NCI-H1417 (cell line): ENCODE measurements around the gene TMEM131L.
A peak's percentile ranks its signal among the peaks of the same experiment; 100 is the strongest.
"Not testable (repeated sequence)": the region's sequence is repeated elsewhere in the genome, so short reads cannot be mapped to it uniquely, and the experiment has no call there.

Source experiments
- DNase-seq, 3 experiments: peaks; one replicate each; lab custom pipeline; 2025; lab: John Stamatoyannopoulos, UW

The TMEM131L gene

DNA sequence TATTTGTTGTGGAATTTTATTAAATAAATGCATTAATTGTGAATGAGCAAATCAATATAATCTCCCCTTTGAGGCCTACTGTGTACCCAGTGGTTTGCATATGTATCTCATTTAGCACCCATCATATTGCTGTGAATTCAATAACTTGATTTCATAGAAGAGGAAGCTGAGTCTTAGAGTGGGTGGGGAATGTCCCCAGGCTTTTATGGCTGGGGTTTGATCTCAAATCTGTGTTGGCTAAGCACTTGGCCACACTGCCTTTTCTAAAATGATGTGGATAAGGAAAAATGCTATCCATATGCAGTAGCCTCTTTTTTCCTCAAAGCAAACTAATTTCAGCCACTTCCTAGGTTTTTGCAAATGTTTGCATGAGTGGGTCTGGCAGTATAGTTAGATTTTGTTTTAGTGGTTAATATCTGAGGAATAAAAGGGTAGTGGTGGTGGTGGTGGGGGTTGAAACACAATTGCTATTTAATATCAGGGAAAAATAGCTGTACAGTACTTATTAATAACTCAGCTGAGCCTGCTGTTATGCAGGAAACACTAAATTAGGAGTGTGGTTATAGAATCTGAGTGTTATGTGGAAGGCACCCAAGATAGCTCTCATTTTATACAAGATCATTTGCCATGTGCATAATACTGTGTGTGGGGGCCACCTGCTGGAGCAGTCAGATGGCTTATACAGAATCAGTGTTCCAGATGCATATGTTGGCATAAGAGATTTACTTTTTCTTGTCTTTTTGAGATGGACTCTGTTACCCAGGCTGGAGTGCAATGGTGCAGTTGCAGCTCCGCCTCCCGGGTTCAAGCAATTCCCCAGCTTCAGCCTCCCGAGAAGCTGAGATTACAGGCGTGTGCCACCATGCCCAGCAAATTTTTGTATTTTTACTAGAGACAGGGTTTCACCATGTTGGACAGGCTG is 108.0 kb downstream of the TMEM131L start:
- DNase-seq = peak in 2 of 3 experiments; percentile 28 to 69

- no peak for DNase-seq
These were observed 110.2 kb downstream of the TMEM131L start for GRCh38 chr4:153576443-153576774.

- DNase-seq = no peak
These were observed 110.9 kb downstream of the TMEM131L start for GRCh38 chr4:153577053-153577452.

DNA sequence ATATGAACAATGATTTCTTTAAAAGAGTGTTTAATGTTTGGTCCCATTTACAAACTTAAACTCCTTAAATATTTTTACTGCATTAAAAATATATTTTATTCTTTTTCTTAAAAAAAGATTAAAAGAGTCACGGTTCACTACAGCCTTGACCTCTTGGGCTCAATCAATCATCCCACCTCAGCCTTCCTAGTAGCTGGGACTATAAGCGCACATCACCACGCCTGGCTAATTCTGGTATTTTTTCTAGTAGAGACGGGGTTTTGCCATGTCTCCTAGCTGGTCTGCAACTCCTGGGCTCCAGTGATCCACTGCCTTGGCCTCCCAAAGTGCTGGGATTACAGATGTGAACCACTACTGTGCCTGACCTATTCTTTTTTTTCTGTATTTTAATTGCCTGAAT is 113.2 kb downstream of the TMEM131L start:
- DNase-seq = no peak

DNA sequence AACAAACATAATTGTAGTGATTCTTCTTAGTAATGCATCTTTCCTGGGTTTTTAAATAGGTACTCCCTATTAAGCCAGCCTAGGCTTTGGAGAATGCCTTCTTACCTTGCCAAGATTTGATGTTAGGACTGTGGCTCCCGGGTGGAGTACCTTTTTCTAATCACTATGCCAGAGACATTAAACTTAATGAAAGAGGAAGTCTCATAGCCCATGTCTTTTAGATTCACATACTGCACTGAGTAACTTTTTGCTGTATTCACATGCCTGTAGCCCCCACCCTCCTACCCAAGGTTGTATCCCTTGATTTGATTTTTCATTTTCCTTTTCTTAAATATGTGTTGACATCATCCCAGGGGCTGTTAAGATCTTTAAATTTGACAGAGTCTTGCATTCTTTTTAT is 113.7 kb downstream of the TMEM131L start:
- DNase-seq = no peak

DNA sequence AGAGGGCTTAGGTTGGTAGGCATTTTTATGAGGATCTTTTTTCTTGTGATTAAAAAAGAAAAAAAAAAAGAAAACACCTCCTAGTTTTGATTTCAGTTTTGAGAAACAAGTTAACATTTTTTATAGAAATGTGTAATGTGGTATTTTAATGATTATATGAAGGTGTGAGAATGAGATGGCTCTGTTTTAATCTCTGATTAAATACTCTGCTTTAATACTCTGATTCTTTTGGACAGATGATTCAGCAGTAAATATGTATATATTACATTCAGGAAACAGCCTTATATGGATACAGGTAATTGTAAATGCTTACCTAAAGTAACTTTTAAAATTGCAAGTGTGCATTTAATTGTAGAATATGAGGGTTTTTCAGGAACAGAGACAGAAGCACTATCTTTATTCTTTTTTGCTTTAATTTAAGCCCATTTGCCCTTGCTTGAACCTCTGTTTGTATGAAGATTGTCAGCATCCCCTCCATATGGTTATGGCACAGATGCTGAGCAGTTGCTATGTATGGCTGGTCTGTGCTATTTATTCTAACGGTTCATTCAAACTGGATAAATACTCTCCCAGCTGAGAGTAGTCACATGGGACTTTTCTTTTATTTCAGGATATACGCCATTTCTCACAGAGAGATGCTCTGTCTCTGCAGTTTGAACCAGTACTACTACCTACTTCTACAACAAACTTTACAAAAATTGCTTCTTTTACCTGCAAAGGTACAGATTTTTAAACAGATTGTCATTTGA is 117.0 kb downstream of the TMEM131L start:
- no peak for DNase-seq

DNA sequence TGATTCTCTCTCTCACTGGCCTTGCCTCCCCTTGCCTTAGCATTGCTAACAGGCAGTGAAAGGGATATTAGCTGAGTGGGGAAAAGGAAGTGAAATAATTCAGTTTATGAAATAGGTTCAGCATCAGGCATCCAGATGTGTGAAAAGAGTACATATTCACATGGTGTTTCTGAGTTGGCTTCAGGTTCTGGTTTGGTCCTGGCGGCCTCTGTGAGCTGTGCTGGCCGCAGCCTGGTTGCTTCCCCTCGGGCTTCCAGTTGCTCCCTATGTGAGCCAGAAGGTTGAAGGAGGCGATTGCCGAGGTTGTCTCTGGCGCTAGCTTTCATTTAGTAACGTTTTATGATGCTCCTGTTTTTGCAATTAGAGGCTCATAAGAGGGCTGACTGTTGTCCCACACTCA is 118.9 kb downstream of the TMEM131L start:
- no peak for DNase-seq

DNA sequence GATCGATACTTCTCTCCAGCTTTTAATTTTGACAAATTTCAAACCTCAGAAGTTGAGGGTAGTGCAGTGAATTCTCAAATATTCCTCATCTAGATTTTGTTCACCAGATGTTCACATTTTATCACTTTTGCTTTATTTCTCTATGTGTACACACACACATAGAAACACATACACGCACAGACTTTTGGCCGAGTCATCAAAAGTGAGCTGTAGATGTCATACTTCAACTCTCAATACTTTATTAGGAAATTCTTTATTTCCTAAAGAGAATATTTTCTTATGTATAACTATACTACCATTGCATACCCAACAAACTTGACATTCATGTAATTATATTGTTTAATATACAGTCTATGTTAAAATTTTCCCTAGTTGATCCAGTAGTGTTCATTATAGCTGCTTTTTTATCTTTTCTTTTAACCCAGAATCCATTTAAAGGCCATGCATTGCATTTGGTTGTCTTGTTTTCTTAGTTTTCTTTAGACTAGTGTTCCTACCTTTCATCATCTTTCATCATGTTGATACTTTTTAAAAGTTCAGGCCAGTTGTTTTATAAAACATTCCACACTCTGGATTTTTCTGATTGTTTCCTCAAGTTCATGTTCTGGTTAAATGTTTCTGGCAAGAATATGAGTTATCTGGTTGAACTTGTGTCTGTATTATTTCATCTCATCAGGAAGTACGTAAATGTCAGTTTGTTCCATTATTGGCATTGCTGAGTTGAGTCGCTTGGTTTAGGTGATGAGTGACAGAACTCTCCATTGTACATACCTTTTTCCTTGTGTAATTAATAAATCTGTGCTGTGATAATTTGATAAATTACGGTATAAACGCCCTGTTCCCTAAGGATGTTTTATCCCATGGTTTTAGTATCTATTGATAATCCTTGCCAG is 123.8 kb downstream of the TMEM131L start:
- no peak for DNase-seq

GRCh38 chr4:153591441-153591840 is 125.3 kb downstream of the TMEM131L start:
- DNase-seq = no peak

- no peak for DNase-seq
These were observed 125.9 kb downstream of the TMEM131L start for GRCh38 chr4:153592064-153592463.

DNA sequence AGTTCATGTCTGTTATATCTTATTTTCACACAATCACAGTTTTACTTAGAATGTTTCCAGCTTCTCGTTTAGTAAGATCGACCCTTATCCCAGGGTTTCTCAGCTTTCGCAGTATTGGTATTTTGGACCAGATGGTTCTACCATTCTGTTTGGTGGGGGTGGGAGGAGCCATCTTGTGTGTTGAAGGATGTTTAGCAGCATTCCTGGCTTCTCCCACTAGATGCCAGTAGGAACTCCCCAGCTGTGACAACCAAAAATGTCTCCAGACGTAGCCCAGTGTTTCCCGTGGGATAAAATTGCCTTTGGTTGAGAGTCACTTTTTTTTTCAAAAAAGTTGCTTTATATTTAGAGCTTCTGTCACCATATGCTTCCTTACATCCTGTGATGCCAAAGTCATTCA is 127.0 kb downstream of the TMEM131L start:
- no peak for DNase-seq

- no peak for DNase-seq
These were observed 128.1 kb downstream of the TMEM131L start for GRCh38 chr4:153594210-153594609.

DNA sequence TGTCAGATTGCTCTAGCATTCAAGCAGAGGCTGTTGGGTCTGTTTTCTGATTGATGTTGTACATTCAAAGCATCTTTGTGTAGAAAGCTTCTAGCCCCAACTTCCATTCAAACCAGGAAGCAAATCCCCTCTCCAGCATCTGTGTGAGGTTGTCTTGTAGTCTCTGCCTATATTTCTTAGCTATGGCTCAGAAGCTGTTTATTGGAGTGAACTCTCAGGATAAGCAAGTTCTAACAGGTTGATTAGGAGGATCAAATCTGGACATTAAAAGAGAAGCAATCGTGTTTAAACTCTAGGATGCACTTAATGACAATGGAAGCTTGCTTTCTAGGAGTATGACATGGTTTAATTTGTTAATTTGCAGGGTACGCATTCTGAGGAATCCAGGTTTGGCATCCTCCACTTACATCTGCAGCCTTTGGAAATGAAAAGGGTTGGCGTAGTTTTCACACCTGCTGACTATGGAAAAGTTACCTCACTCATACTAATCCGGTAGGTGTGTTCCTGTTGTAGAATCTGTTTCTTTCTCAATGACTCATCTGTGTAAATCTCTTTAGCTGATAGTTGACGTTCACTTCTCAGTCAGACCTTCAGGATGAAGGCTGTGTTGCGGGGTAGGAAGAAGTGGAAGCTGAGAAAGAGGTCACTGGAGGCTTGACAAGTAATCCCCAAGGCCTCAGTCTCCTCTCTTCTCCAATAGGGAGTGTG is 129.9 kb downstream of the TMEM131L start:
- no peak for DNase-seq

- no peak for DNase-seq
These were observed 136.6 kb downstream of the TMEM131L start for GRCh38 chr4:153602758-153603157.

- DNase-seq = no peak
These were observed 137.1 kb downstream of the TMEM131L start for GRCh38 chr4:153603258-153603657.

- no peak for DNase-seq
These were observed 137.7 kb downstream of the TMEM131L start for GRCh38 chr4:153603835-153604234.

DNA sequence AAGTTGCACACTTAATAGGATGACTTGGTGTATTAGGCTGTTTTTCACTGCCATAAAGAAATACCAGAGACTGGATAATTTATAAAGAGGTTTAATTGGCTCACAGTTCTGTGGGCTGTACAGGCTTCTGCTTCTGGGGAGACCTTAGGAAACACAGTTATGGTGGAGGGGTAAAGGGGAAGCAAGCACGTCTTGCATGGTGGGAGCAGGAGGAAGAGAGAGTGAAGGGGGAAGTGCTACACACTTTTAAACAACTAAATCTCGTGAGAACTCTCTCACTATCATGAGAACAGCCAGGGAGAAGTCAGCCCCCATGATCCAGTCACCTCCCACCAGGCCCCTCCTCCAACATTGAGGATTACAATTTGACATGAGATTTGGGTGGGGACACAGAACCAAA is 142.9 kb downstream of the TMEM131L start:
- not testable (repeated sequence) for DNase-seq

DNA sequence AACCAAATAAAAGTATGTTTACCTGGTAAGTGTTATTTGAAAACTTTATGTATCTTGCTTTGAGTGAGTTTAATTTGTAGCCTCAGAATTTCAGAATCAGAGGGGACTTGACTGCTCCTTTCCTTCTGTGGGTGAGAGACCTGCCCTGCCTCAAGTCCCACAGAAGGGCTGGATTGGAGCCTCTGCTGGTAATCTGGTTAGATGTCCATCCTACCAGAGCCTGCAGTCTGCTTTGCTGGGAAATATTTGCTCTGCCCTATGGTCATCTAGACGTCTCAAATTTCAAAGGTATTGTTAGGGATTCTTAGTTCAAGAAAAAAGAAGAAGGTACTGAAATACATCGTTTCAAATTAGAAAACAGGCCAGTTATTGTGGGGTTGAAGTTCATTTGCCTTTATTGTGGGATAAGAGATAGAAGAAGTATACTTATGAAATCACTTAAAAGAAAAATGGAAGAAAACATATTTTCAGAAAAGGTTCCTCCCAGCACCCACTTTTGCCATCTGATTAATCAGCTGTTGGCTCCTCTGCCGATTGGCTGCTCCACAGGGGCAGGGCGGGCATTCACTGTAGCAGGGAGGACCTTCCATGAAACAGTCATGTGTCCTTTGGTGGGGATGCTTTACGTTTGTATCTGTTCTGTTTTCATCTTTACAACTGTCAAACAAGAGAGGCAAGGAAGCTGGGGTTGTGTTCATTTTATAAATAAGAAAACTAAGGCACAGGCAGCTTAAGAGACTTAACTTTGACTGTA is 144.6 kb downstream of the TMEM131L start:
- no peak for DNase-seq

DNA sequence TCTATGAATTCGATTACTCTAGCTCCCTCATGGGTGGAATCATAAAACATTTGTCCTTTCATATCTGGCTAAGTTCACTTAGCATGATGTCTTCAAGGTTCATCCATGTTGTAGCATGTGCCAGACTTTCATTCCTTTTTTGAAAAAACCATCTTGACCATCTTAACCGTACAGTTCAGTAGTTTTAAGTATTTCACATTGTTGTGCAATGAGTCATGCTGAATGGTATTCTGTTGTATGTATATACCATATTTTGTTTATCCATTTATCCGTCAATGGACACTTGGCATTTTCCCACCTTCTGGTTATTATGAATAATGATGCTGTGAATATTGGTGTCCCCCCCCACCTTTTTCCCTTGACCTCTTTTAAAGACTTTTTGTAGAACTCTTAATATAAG is 145.5 kb downstream of the TMEM131L start:
- DNase-seq = no peak

DNA sequence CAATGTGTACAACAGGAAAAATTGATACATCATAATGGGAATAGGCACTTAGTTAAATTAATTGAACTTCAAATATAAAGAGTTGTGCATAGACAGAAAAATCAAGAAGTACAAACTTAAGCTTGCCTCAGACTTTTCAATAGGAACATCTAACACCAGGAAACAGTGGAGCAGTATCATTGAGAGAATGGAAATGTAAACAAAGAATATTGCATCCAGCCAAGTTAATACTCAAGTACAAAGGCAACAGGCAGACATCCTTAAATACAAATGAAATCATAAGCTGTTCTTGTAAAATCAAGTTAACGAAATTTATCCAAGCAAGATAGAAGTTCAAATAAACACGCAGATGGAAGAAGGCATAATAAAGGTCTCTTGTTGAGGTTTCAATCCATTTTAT is 146.7 kb downstream of the TMEM131L start:
- DNase-seq = no peak

- no peak for DNase-seq
These were observed 149.9 kb downstream of the TMEM131L start for GRCh38 chr4:153616006-153616555.
